Gastrocnemius medialis (tissue), 4 donors: ENCODE measurements around the gene BAIAP2L1.

Source experiments
- POLR2A ChIP-seq, 2 donors: fragments of 450-650 bp; IDR thresholded peaks; one replicate each; pipeline ENCODE4 v1.6.1; 2017; ENCODE audit warnings: antibody characterized with exemption in 2 of 2, mild to moderate bottlenecking in 2 of 2, moderate library complexity in 2 of 2
- TF ChIP-seq, protein P1 (sequence below), 5 experiments: fragments of 450-650 bp in 3 of 5; fragments of 200-600 bp in 2 of 5; sonication (generic) in 2 of 5; IDR thresholded peaks in 4 of 5; conservative IDR thresholded peaks in 1 of 5; 1 replicate in 4 of 5; 2 replicates in 1 of 5; pipeline ENCODE4 v1.5.1; 2016 to 2019; ENCODE audit warnings: antibody characterized with exemption in 5 of 5, mild to moderate bottlenecking in 3 of 5, moderate library complexity in 3 of 5

GRCh38 chr7:98281757-98282606 lies 118.9 kb downstream of the BAIAP2L1 start:
- TF ChIP-seq, protein P1, sequence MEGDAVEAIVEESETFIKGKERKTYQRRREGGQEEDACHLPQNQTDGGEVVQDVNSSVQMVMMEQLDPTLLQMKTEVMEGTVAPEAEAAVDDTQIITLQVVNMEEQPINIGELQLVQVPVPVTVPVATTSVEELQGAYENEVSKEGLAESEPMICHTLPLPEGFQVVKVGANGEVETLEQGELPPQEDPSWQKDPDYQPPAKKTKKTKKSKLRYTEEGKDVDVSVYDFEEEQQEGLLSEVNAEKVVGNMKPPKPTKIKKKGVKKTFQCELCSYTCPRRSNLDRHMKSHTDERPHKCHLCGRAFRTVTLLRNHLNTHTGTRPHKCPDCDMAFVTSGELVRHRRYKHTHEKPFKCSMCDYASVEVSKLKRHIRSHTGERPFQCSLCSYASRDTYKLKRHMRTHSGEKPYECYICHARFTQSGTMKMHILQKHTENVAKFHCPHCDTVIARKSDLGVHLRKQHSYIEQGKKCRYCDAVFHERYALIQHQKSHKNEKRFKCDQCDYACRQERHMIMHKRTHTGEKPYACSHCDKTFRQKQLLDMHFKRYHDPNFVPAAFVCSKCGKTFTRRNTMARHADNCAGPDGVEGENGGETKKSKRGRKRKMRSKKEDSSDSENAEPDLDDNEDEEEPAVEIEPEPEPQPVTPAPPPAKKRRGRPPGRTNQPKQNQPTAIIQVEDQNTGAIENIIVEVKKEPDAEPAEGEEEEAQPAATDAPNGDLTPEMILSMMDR (IDR thresholded peaks at IDR 0.05 in 4 of 5, conservative IDR thresholded peaks at IDR 0.05 in 1 of 5): no peak
- peak; percentile 3 to 51 for TF ChIP-seq POLR2A (IDR thresholded peaks at IDR 0.05)
